K562 (cell line): ENCODE data around the gene PLEK2. TPM values are rescaled to one million over a fixed set of nuclear protein-coding genes. Genes with fewer than 3 reads are reported as not detected.

Source experiments
- ATAC-seq: fragments of 200-7000 bp; cut with Tn5 transposase; 3 replicates; pipeline ENCODE4 v1.9.1; 2020; ENCODE audit warnings: moderate library complexity
- BruUV-seq: library from RNA; stranded (reverse); fragments of 400-500 nt; replicated peaks from 2 replicates; lab custom pipeline; 2021; lab: Mats Ljungman, UMichigan
- CTCF ChIA-PET: fragments of 300-600 bp; formaldehyde crosslinking; extraction: SDS; loops from one replicate; lab custom pipeline; 2021; ENCODE audit warnings: low intra/inter-chr PET ratio; lab: Yijun Ruan, JAX
- POLR2A ChIA-PET: fragments of 300-600, 350-650 bp; sonication (Branson Sonifier 250); formaldehyde crosslinking; extraction: SDS; loops from one replicate; lab custom pipeline; 2021; ENCODE audit warnings: antibody characterized with exemption, inconsistent platforms; lab: Yijun Ruan, JAX
- DNase-seq, 4 experiments: peaks; one replicate each; pipeline versions ENCODE4 v3.0.0 to v3.0.0-alpha.2; 2011 to 2018; ENCODE audit warnings: low spot score in 3 of 4, mixed read lengths in 3 of 4; ENCODE audit errors: extremely low read depth in 1 of 4
- FAIRE-seq: peaks from 2 replicates; lab custom pipeline; 2011; peaks lifted over from hg19 to GRCh38; lab: Jason Lieb, UNC
- H2AFZ ChIP-seq: 2 replicates; pipeline ENCODE4 v1.6.0; 2011; ENCODE audit warnings: low read depth, low read length, control low read depth, inconsistent platforms
- H3K27ac ChIP-seq: fragments of 200-600 bp; 3 replicates; pipeline ENCODE4 v1.8.0; 2011; ENCODE audit warnings: low read depth, mild to moderate bottlenecking, control low read depth, inconsistent platforms, low read length, moderate library complexity, mixed read lengths; ENCODE audit errors: extremely low read depth
- H3K27me3 ChIP-seq, 2 experiments: fragments of 300-600 bp in 1 of 2; 2 replicates in 1 of 2; 3 replicates in 1 of 2; pipeline versions ENCODE4 v1.6.0 to v1.8.0; 2011; ENCODE audit warnings: inconsistent platforms in 2 of 2, low read length in 2 of 2, mild to moderate bottlenecking in 1 of 2, mixed read lengths in 1 of 2, moderate library complexity in 1 of 2; ENCODE audit not compliant: control insufficient read depth in 2 of 2, insufficient read depth in 2 of 2
- H3K36me3 ChIP-seq: fragments of 300-600 bp; 3 replicates; pipeline ENCODE4 v1.8.0; 2011; ENCODE audit warnings: mild to moderate bottlenecking, low read length, inconsistent platforms; ENCODE audit not compliant: control insufficient read depth, insufficient read depth
- H3K4me1 ChIP-seq, 2 experiments: fragments of 200-600 bp in 1 of 2; replicated peaks in 1 of 2; 2 replicates in 1 of 2; 3 replicates in 1 of 2; pipeline versions ENCODE4 v1.5.1 to v1.8.0; 2011; ENCODE audit warnings: inconsistent platforms in 2 of 2, low read length in 2 of 2, mild to moderate bottlenecking in 1 of 2, mixed read lengths in 1 of 2, moderate library complexity in 1 of 2; ENCODE audit not compliant: control insufficient read depth in 2 of 2, insufficient read depth in 2 of 2
- H3K4me2 ChIP-seq: 2 replicates; pipeline ENCODE4 v1.6.1; 2011; ENCODE audit warnings: low read length, control low read depth, inconsistent platforms, mixed read lengths; ENCODE audit not compliant: insufficient read depth
- H3K4me3 ChIP-seq: fragments of 200-600 bp; sonication (generic), shearing (Covaris generic); 2 replicates; pipeline ENCODE4 v1.5.1; 2016; ENCODE audit warnings: control low read depth, inconsistent platforms
- H3K79me2 ChIP-seq: fragments of 200-600 bp; 3 replicates; pipeline ENCODE4 v1.8.0; 2011; ENCODE audit warnings: low read length, inconsistent platforms; ENCODE audit not compliant: control insufficient read depth, insufficient read depth
- H3K9ac ChIP-seq, 2 experiments: 2 replicates each; pipeline versions ENCODE4 v1.6.0 to v1.6.1; 2011; ENCODE audit warnings: low read depth in 2 of 2, low read length in 2 of 2, control low read depth in 1 of 2, inconsistent platforms in 1 of 2, mild to moderate bottlenecking in 1 of 2, mixed read lengths in 1 of 2; ENCODE audit not compliant: insufficient read depth in 1 of 2
- H3K9me1 ChIP-seq: one replicate; pipeline ENCODE4 v1.6.0; 2011; ENCODE audit warnings: inconsistent platforms, mild to moderate bottlenecking, low read length, moderate library complexity; ENCODE audit not compliant: control insufficient read depth, insufficient read depth
- H3K9me3 ChIP-seq: replicated peaks from 2 replicates; pipeline ENCODE4 v1.5.1; 2011; ENCODE audit warnings: low read depth, low read length, inconsistent platforms; ENCODE audit not compliant: control insufficient read depth, insufficient read depth
- H4K20me1 ChIP-seq: replicated peaks from 2 replicates; pipeline ENCODE4 v1.6.1; 2011; ENCODE audit warnings: low read length, inconsistent platforms, mixed read lengths; ENCODE audit not compliant: control insufficient read depth, insufficient read depth
- GABPB1 ChIP-seq: sonication (generic); formaldehyde crosslinking; IDR thresholded peaks from 2 replicates; pipeline ENCODE4 v1.8.0; 2022; ENCODE audit warnings: mild to moderate bottlenecking, missing genetic modification reagents
- POLR2A ChIP-seq: fragments of 450-650 bp; conservative IDR thresholded peaks from 2 replicates; pipeline ENCODE4 v1.6.1; 2016
- PTTG1 ChIP-seq: fragments of 450-650 bp; IDR thresholded peaks from 2 replicates; pipeline ENCODE4 v1.6.1; 2016; ENCODE audit warnings: low read depth, mild to moderate bottlenecking, missing genetic modification characterization, missing compliant biosample characterization
- ZNF12 ChIP-seq: sonication (generic); formaldehyde crosslinking; IDR thresholded peaks from 2 replicates; pipeline ENCODE4 v1.4.0; 2020; ENCODE audit warnings: mild to moderate bottlenecking, missing genetic modification reagents
- ZNF717 ChIP-seq: fragments of 250-450 bp; sonication (Bioruptor Pico); IDR thresholded peaks from 2 replicates; pipeline ENCODE4 v1.5.0; 2021
- WGBS: fragments of 100-300 bp; shearing (Covaris generic); methylation state at CpG from one replicate; pipeline ENCODE4 v1.1.6; 2016; ENCODE audit warnings: low coverage, mixed read lengths; ENCODE audit not compliant: insufficient coverage; ENCODE audit errors: missing lambda C conversion rate; 5-methylcytosine and 5-hydroxymethylcytosine counted together
- in situ Hi-C: fragments of 300-500 bp; cut with MboI; formaldehyde crosslinking; loops from 4 replicates; pipeline ENCODE4 v1.15.0; 2018; ENCODE audit warnings: inconsistent platforms, mixed read lengths
- intact Hi-C: fragments of 100-400 bp; cut with micrococcal nuclease; formaldehyde crosslinking; loops from 2 replicates; pipeline ENCODE4 v1.14.2; 2022
- polyA plus RNA-seq, 8 experiments: library from polyadenylated mRNA; depleted of rRNA in 4 of 8; stranded (reverse) in 5 of 8; unstranded in 3 of 8; fragments of >200 nt; fragmentation: Nextera tagmentation in 2 of 8; fragmentation: Illumina TruSeq in 1 of 8; extraction: Ambion mirVana in 2 of 8; extraction: Trizol in 1 of 8; gene quantifications; 2 replicates each; pipeline versions ENCODE4 v1.2.1 to v1.2.3, GENCODE V29; 2011 to 2014; ENCODE audit warnings: inconsistent platforms in 1 of 8, missing spikeins in 1 of 8
- total RNA-seq, 7 experiments: library from RNA; depleted of rRNA in 6 of 7; stranded (reverse); fragments of >200 nt in 6 of 7; fragmentation: Illumina TruSeq in 2 of 7; extraction: Trizol in 2 of 7; gene quantifications; 2 replicates each; pipeline versions ENCODE4 v1.2.1 to v1.2.3, GENCODE V29; 2011 to 2021; ENCODE audit warnings: low replicate concordance in 1 of 7

PLEK2 gene
- total and polyA plus RNA-seq, 9 of the 15 experiments (the other 6 are each of a cell fraction or from before 2014, with no cell fraction given), result not detected

GRCh38 chr14:67385618-67386017, 26.3 kb downstream of the PLEK2 start:
- H3K27ac ChIP-seq, result no peak overlapping the region
- ChIA-PET POLR2A (interaction anchor here (0.6 to 1.7 kb wide), 3 partner anchors 10 to 448 kb away, joined by 3 to 5 read pairs (median 5); no protein-coding TSS in a partner anchor), CTCF (no interaction called here)
- H3K36me3 ChIP-seq, result peaks cover 65% of the 10 kb centered on the region
- H3K9me3 ChIP-seq, result no peaks in the 10 kb centered on the region
- no TSS peak for BruUV-seq
- no peak overlapping the region for H2AFZ ChIP-seq
- no peaks in the 10 kb centered on the region for H3K27me3 ChIP-seq
- H3K4me1 ChIP-seq, result peaks cover 3 to 11% of the 10 kb centered on the region in 2 experiments; a peak in 3 of 5 replicates
- no peaks in the 10 kb centered on the region for H4K20me1 ChIP-seq
- FAIRE-seq (no peak), ATAC-seq (no peak), DNase-seq (no peak)
- H3K4me3 ChIP-seq, result no peak overlapping the region
- H3K9ac ChIP-seq, result no peak overlapping the region
- H3K4me2 ChIP-seq, result no peak overlapping the region
- H3K9me1 ChIP-seq, result no peaks in the 10 kb centered on the region
- H3K79me2 ChIP-seq, result no peaks in the 10 kb centered on the region
- in situ Hi-C loops, result no loop called here
- TF ChIP-seq GABPB1 (CRISPR knock-in tag) (no peak), ZNF12 (CRISPR knock-in tag) (no peak), POLR2A (peak; percentile 18; the same call in 1 of the 2 replicates)
- intact Hi-C loops, result no loop called here
- WGBS, result 100% methylated on average over 2 of the region's 2 CpGs

DNA sequence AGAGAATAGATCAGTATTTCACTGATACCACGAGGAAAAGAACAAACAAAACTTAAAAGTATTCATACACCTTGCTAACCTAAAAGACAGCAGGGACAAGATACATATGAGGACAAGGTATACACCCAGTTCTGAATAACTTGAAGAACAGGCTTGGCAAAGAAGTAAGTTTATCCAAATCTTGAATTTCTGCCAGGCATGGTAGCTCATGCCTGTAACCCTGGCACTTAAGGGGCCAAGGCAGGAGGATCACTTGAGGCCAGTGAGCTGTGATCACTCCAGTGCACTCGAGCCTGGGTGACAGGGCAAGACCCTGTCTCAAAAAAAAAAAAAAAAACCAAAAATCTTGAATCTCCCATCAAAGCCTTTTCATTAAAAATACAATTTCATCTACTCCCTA, 26.8 kb downstream of the PLEK2 start:
- Histone ChIP-seq H3K4me1 (peaks cover 0 to 9% of the 10 kb centered on the region in 2 experiments; a peak in 2 of 5 replicates), H3K4me3 (no peak overlapping the region), H4K20me1 (no peaks in the 10 kb centered on the region), H2AFZ (no peak overlapping the region), H3K27me3 (no peaks in the 10 kb centered on the region), H3K36me3 (peaks cover 70% of the 10 kb centered on the region), H3K9ac (no peak overlapping the region), H3K4me2 (no peak overlapping the region), H3K27ac (no peak overlapping the region), H3K9me3 (no peaks in the 10 kb centered on the region), H3K9me1 (no peaks in the 10 kb centered on the region), H3K79me2 (no peaks in the 10 kb centered on the region)
- no peak for TF ChIP-seq ZNF717 (CRISPR knock-in tag)
- TF ChIP-seq PTTG1 (tag), result no peak
- 0 out of 2 replicates have a peak, but pooled peaks have one; percentile 2 for TF ChIP-seq POLR2A
- ChIA-PET POLR2A (interaction anchor here (0.6 to 1.2 kb wide), 2 partner anchors 14 to 199 kb away, joined by 3 to 5 read pairs; no protein-coding TSS in a partner anchor), CTCF (no interaction called here)
- FAIRE-seq, result no peak
- ATAC-seq, result no peak
- in situ Hi-C loops (no loop called here), intact Hi-C loops (no loop called here)
- DNase-seq, result no peak
- no TSS peak for BruUV-seq
- 71% methylated on average over 1 of the region's 2 CpGs for WGBS
